Dendritic cell treated with granulocyte-macrophage colony-stimulating factor and Interleukin-4, amounts not matched to agents 40 ng/mL and 50 ng/mL, for 4 days (primary cell): ENCODE results near the gene TAS2R14.

Experiments
- H3K27ac Mint-ChIP-seq: one replicate; pipeline ENCODE4 v1.8.0; 2022; ENCODE audit warnings: mild to moderate bottlenecking, mixed read lengths
- H3K27me3 Mint-ChIP-seq: one replicate; pipeline ENCODE4 v1.8.0; 2022; ENCODE audit warnings: mild to moderate bottlenecking, mixed read lengths
- H3K36me3 Mint-ChIP-seq: one replicate; pipeline ENCODE4 v1.8.0; 2022; ENCODE audit warnings: low read depth, mixed read lengths
- H3K4me1 Mint-ChIP-seq: one replicate; pipeline ENCODE4 v1.8.0; 2022; ENCODE audit warnings: low read depth, mixed read lengths
- H3K4me3 Mint-ChIP-seq: one replicate; pipeline ENCODE4 v1.8.0; 2022; ENCODE audit warnings: mild to moderate bottlenecking, moderate library complexity, mixed read lengths
- H3K9me3 Mint-ChIP-seq: one replicate; pipeline ENCODE4 v1.8.0; 2022; ENCODE audit warnings: mixed read lengths
- intact Hi-C: fragments of 100-400 bp; cut with micrococcal nuclease; formaldehyde crosslinking; loops from one replicate; pipeline ENCODE4 v1.15.0; 2022

The TAS2R14 gene, protein sequence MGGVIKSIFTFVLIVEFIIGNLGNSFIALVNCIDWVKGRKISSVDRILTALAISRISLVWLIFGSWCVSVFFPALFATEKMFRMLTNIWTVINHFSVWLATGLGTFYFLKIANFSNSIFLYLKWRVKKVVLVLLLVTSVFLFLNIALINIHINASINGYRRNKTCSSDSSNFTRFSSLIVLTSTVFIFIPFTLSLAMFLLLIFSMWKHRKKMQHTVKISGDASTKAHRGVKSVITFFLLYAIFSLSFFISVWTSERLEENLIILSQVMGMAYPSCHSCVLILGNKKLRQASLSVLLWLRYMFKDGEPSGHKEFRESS

DNA sequence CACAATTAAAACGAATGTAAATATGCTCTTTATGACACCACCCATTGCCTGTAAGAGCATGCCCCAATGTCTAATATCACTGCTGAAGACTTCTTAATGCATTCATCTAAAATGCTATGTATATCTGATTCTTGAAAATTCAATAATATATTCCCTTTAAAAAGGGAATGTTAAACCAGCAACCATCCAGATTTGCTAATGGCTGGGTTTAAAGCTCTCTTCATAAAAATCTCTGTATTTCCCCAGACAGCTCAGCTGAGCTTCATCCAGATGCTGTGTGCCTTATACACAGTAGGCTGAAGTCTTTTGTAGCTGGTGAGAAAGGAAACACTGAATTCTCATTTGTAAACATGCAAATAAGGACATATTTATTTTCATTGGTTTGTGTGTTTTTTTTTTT is at the start of gene TAS2R14:
TSS of gene TAS2R14 (minus strand) at position 101 of the 400 bp plus-strand sequence. CDS start at position 45, 56 bp downstream.
- Mint-ChIP-seq H3K36me3 (no peaks in the 10 kb centered on the region), H3K4me3 (no peak within 1 kb of the TSS), H3K27me3 (no peaks in the 10 kb centered on the region), H3K4me1 (no peaks in the 10 kb centered on the region), H3K9me3 (no peaks in the 10 kb centered on the region), H3K27ac (no peak within 1 kb of the TSS)
- intact Hi-C loops, result no loop called here

DNA sequence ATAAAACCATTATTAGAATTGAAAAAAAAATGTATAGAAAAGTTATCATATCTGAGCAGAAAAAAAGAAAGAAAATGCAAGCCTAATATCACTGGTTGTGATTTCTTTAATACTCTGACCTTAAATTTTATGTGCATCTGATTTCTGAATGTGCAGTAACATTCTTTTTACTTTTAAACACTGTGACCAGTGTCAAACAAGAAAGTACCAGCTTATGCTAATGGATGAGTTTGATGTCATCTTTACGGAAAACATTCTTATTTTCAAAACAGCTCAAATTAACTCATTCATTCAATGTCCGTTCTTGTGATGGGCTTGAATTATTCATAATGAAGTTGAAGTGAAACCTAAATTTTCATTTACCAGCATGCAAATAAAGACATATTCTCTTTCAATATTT is 47.7 kb upstream of the TAS2R14 start, which contains the start of gene TAS2R50:
TSS of gene TAS2R50 (minus strand) at position 101 of the 400 bp plus-strand sequence. CDS start at position 49, 52 bp downstream.
- no peak within 1 kb of the TSS for H3K27ac Mint-ChIP-seq
- peaks cover 14% of the 10 kb centered on the region for H3K9me3 Mint-ChIP-seq
- peaks cover 6% of the 10 kb centered on the region for H3K36me3 Mint-ChIP-seq
- no peaks in the 10 kb centered on the region for H3K27me3 Mint-ChIP-seq
- no peaks in the 10 kb centered on the region for H3K4me1 Mint-ChIP-seq
- intact Hi-C loops, result no loop called here
- no peak within 1 kb of the TSS for H3K4me3 Mint-ChIP-seq

DNA sequence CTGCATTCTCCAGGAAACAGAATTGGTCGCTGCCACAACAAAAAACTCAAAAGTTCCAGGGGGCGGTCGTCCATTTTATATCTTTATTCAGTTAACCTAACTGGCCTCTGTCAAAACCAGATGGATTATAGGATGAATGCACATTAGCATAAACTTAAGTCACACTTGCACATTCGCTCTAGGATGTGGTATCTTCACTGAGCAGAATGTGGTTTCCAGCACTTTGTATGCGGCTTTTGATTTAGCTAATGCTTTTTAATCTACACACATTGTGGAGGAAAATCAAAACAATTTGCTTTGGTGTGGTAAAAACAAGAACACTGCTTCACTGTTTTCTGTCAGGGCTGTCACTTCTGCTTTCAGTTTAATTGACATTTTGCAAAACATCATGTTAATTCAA is 43.2 kb upstream of the TAS2R14 start:
- no peaks in the 10 kb centered on the region for H3K4me1 Mint-ChIP-seq
- H3K27ac Mint-ChIP-seq, result no peak overlapping the region
- no peaks in the 10 kb centered on the region for H3K27me3 Mint-ChIP-seq
- H3K36me3 Mint-ChIP-seq, result no peaks in the 10 kb centered on the region
- intact Hi-C loops, result no loop called here
- H3K4me3 Mint-ChIP-seq, result no peak overlapping the region
- no peaks in the 10 kb centered on the region for H3K9me3 Mint-ChIP-seq

DNA sequence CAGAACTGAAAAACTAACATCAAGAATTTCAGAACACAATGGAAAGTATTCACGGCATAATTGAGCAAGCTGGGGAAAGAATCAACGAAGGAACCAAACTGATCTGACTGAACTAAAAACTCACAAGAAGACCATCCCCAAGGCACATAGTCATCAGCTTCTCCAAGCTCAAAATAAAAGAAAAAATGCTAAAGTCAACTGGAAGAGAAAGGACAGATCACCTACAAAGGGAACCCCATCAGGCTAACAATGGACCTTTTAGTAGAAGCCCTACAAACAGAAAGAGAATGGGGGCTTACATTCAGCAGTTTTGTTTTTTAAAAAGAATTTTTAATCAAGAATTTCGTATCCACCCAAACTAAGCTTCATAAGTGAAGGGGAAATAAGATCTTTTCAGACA is 35.9 kb upstream of the TAS2R14 start:
- no peak overlapping the region for H3K4me3 Mint-ChIP-seq
- no peaks in the 10 kb centered on the region for H3K36me3 Mint-ChIP-seq
- no peaks in the 10 kb centered on the region for H3K27me3 Mint-ChIP-seq
- no peaks in the 10 kb centered on the region for H3K9me3 Mint-ChIP-seq
- H3K4me1 Mint-ChIP-seq, result no peaks in the 10 kb centered on the region
- H3K27ac Mint-ChIP-seq, result no peak overlapping the region
- intact Hi-C loops, result no loop called here

DNA sequence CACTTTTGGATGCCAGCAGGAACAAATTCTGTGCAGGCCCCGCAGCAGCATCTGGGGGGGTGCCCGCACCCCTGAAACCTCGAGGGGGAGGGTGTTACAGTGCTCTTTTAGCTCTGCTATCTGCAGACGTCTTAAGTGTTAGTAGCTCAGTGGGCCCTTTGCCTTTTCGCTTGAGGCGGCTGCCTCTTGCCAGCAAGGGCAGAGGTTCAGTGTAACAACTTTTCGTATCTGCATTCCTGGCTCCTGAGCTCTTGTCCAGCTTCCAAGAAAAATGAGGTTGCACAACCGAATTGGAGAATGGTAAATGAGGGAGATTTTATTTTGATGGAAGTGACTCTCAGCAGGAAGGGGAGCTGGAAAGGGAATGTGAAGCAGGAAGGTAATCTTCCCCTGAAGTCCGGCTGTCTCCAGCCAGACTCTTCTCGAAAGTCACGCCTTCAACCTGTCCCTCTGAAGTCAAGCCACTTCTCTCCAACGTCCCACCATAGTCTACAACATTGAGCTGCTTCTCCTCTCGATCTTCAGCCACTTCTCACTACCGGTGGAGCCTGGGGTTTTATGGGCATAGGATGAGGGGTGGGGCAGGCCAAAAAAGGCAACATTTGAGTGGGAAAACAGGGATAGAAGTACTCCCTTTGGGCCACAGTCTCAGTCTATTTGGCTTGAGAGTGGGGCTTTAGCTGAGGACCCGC is 29.8 kb upstream of the TAS2R14 start:
- Mint-ChIP-seq H3K4me1 (no peaks in the 10 kb centered on the region), H3K36me3 (peaks cover 6% of the 10 kb centered on the region), H3K27me3 (no peaks in the 10 kb centered on the region), H3K9me3 (no peaks in the 10 kb centered on the region), H3K27ac (no peak overlapping the region), H3K4me3 (no peak overlapping the region)
- intact Hi-C loops, result no loop called here

DNA sequence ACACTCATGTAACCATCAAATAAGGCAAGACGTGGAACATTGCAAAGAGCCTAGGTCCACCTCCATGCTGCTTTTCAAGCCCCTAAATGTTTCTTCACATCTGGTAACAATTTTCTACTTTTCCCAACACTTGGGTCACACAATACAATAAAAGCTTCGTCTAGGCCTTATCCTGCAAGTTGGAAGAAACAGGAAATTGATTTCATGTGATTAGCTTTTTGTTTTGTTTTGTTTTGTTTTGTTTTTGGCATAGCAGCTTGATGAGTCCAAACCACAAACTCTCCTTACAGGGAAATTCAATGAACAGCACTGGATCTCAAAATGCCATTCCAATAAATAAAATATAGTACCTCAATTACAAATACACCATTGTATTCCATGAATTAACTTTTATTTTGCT is 28.3 kb upstream of the TAS2R14 start:
- intact Hi-C loops, result no loop called here
- Mint-ChIP-seq H3K27me3 (no peaks in the 10 kb centered on the region), H3K4me3 (no peak overlapping the region), H3K27ac (no peak overlapping the region), H3K4me1 (no peaks in the 10 kb centered on the region), H3K9me3 (no peaks in the 10 kb centered on the region), H3K36me3 (peaks cover 6% of the 10 kb centered on the region)

DNA sequence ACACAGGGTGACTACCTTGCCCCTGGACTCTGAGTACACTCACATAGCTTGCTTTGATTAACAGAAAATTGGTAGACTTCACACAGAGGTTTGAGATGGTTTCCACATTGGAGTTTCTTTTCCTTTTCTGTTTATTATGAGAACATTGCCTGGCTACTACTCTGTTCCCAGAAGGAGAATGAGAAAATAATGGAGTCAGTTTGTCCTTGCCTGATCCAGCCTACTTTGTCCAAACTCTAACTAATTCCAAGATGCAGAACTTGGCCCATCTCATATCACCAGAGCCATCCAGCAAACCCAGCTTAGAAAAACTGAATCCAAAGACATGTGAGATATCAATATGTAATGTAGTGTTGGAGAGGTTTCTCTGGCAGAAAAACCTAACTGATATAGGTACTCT is 27.3 kb upstream of the TAS2R14 start:
- H3K9me3 Mint-ChIP-seq, result no peaks in the 10 kb centered on the region
- peaks cover 6% of the 10 kb centered on the region for H3K36me3 Mint-ChIP-seq
- intact Hi-C loops, result no loop called here
- no peak overlapping the region for H3K4me3 Mint-ChIP-seq
- no peak overlapping the region for H3K27ac Mint-ChIP-seq
- H3K4me1 Mint-ChIP-seq, result no peaks in the 10 kb centered on the region
- no peaks in the 10 kb centered on the region for H3K27me3 Mint-ChIP-seq

DNA sequence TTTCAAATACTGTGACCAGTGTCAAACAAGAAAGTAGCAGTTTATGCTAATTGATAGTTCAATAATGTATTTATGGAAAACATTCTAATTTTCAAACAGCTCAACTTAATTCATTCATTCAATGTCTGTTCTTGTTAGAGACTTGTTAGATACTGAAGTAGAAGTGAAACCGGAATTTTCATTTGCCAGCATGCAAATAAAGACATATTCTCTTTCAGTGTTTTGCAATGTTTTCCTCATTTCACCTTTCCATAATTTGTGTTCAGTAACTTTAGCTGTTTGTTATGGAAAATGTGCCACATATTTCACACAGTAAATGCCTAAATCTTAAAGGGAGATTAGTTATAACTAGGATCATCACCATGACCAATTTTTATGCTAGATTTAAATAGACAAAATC is 26.4 kb upstream of the TAS2R14 start:
- no peak overlapping the region for H3K27ac Mint-ChIP-seq
- intact Hi-C loops, result no loop called here
- no peak overlapping the region for H3K4me3 Mint-ChIP-seq
- no peaks in the 10 kb centered on the region for H3K9me3 Mint-ChIP-seq
- H3K4me1 Mint-ChIP-seq, result no peaks in the 10 kb centered on the region
- H3K36me3 Mint-ChIP-seq, result peaks cover 6% of the 10 kb centered on the region
- no peaks in the 10 kb centered on the region for H3K27me3 Mint-ChIP-seq

DNA sequence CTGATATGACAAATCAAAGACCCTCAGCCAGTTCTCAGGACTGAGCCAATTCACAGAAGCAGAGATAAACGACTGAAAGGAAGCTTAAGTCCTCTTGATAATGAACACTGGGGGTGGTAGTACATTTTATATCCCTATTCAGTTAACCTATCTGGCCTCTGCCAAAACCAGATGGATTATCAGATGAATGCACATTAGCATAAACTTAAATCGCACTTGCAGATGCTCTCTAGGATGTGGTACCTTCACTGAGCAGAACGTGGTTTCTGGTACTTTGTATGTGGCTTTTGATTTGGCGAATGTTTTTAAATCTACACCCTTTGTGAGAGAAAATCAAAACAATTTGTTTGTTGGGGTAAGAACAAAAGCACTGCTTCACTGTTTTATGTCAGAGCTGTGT is 21.1 kb upstream of the TAS2R14 start:
- Mint-ChIP-seq H3K36me3 (peaks cover 7% of the 10 kb centered on the region), H3K4me1 (no peaks in the 10 kb centered on the region), H3K4me3 (no peak overlapping the region), H3K27ac (no peak overlapping the region), H3K9me3 (peaks cover 18% of the 10 kb centered on the region), H3K27me3 (no peaks in the 10 kb centered on the region)
- intact Hi-C loops, result no loop called here

DNA sequence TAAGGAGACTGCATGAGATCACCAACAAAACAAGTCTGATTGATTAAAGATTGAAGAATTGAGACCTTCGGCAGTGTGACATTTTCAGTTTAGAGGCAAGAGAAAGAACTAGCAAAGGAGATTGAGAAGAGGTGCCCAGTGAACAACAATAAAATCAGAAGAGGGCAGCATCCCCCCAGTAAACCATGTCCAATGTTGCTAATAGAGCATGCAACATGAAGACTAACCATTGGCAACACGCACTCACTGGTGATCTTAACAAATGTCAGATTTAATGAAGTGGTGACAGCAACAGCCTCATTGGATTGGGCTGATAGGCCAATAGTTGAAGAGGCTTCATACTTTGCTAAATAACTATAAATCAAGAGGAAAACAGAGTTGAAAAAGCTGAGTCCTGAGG is 20.7 kb upstream of the TAS2R14 start:
- intact Hi-C loops, result no loop called here
- no peaks in the 10 kb centered on the region for H3K27me3 Mint-ChIP-seq
- no peak overlapping the region for H3K4me3 Mint-ChIP-seq
- H3K4me1 Mint-ChIP-seq, result no peaks in the 10 kb centered on the region
- no peak overlapping the region for H3K27ac Mint-ChIP-seq
- peaks cover 11% of the 10 kb centered on the region for H3K36me3 Mint-ChIP-seq
- peaks cover 22% of the 10 kb centered on the region for H3K9me3 Mint-ChIP-seq

DNA sequence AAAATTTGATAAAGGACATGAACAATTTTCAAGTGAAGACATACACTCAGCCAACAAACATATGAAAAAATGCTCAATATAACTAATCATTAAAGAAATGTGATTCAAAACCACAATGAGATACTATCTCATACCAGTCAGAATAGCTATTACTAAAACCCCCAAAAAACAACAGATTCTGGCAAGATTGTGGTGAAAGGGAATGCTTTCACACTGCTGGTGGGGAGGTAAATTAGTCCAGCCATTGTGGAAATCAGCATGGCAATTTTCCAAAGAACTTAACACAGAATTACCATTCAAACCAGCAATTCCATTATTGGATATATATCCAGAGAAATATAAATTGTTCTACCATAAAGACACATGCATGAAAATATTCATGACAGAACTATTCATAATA is 18.7 kb upstream of the TAS2R14 start:
- Mint-ChIP-seq H3K27ac (no peak overlapping the region), H3K4me3 (no peak overlapping the region), H3K36me3 (peaks cover 17% of the 10 kb centered on the region), H3K4me1 (no peaks in the 10 kb centered on the region), H3K9me3 (peaks cover 42% of the 10 kb centered on the region), H3K27me3 (no peaks in the 10 kb centered on the region)
- intact Hi-C loops, result no loop called here

DNA sequence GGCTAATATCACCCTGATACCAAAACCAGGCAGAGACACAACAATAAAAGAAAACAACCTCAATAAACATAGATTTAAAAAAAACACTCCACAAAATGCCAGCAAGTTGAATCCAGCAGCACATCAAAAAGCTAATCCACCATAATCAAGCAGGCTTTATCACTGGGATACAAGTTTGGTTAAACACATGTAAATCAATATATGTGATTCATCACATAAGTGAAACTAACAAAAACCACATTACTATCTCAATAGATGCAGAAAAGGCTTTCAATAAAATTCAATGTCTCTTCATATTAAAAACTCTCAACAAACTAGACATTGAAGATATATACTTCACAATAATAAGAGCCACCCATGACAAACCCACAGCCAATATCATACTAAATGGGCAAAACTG is 17.0 kb upstream of the TAS2R14 start:
- intact Hi-C loops, result no loop called here

DNA sequence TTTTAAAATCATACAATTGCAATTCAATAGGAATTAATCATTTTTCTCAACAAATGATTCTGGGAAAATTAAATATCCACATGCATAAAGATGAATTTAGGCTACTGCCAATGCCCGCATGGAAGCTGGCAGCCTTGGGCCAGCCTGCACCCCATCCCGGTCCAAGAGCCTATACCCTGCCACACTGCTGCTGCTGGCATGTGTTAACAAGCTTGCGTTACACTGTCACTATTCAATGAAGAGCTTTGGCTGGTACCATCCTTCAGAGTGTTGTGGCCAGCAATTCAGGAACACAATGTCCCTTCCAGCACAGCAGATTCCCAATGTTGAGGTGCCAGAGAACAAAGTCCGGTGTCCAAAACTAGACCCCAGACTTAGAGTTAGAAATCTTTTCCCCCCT is 13.6 kb upstream of the TAS2R14 start:
- no peak overlapping the region for H3K4me3 Mint-ChIP-seq
- H3K9me3 Mint-ChIP-seq, result peaks cover 61% of the 10 kb centered on the region
- no peak overlapping the region for H3K27ac Mint-ChIP-seq
- H3K27me3 Mint-ChIP-seq, result no peaks in the 10 kb centered on the region
- no peaks in the 10 kb centered on the region for H3K4me1 Mint-ChIP-seq
- intact Hi-C loops, result no loop called here
- peaks cover 18% of the 10 kb centered on the region for H3K36me3 Mint-ChIP-seq

More for the DNA sequence above, 17.0 kb upstream of the TAS2R14 start:
- H3K27me3 Mint-ChIP-seq, result no peaks in the 10 kb centered on the region
- H3K27ac Mint-ChIP-seq, result no peak overlapping the region
- peaks cover 18% of the 10 kb centered on the region for H3K36me3 Mint-ChIP-seq
- no peak overlapping the region for H3K4me3 Mint-ChIP-seq
- no peaks in the 10 kb centered on the region for H3K4me1 Mint-ChIP-seq
- H3K9me3 Mint-ChIP-seq, result peaks cover 45% of the 10 kb centered on the region

DNA sequence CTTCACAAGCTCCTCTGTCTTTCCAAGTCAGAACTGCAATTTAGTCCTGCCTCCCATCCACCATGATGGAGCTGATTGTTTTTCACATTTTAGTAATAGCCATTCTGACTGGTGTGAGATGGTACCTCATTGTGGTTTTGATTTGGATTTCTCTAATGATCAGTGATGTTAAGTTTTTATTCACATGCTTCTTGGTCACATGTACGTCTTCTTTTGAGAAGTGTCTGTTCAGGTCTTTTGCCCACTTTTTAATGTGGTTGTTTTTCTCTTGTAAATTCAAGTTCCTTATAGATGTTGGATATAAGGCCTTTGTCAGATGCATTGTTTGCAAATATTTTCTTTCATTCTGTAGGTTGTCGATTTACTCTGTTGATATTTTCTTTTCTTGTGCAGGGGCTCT is 4.1 kb upstream of the TAS2R14 start:
- no peaks in the 10 kb centered on the region for H3K27me3 Mint-ChIP-seq
- no peaks in the 10 kb centered on the region for H3K4me1 Mint-ChIP-seq
- no peak overlapping the region for H3K27ac Mint-ChIP-seq
- intact Hi-C loops, result no loop called here
- no peaks in the 10 kb centered on the region for H3K36me3 Mint-ChIP-seq
- no peak overlapping the region for H3K4me3 Mint-ChIP-seq
- H3K9me3 Mint-ChIP-seq, result peaks cover 36% of the 10 kb centered on the region
